ENCODE measurements around the gene CARM1. TPM values are rescaled to one million over a fixed set of nuclear protein-coding genes. Genes with fewer than 3 reads are reported as not detected.

The CARM1 gene
- total RNA-seq, 1 experiment from 2014 or later, result 103 TPM

DNA sequence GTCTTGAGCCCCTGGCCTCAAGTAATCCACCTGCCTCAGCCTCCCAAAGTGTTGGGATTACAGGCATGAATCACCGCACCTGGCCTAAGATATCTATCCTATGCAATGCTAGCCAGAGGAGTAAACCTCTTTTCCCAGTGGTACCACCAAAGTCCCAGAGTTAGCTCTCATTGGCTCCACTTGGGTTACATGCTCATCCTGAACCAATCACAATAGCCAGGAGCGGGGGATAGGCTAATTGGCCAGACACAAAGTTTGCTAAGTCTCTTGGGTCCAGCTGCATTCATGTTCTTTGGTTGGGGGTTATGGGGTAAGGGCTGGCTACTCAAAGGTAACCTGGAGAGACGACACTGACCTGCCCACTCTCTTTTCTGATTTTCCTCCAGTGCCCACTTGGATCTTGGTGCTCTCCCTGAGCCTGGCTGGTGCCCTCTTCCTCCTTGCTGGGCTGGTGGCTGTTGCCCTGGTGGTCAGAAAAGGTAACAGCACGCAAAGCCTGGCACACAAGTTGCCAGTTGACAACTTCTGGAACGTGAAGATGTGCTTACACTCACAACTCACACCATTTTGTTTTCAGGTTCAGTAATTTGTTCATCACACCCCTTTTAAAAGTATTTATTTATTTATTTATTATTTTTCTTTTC is 15.4 kb upstream of the CARM1 start:
- Histone ChIP-seq H3K27ac (ENCODE audit: low read depth, low read length) (no peak overlapping the region), H3K4me2 (ENCODE audit: low read length) (no peak overlapping the region), H2AFZ (ENCODE audit: low read depth, low read length, poor library complexity, severe bottlenecking) (peak overlapping the region; percentile 93), H3K27me3 (ENCODE audit: insufficient read depth, low read length) (no peaks in the 10 kb centered on the region), H3K79me2 (ENCODE audit: insufficient read depth, low read length) (no peaks in the 10 kb centered on the region), H3K4me3 (replicated peaks in 1 of 2; ENCODE audit: low read depth in 1 of 2, low read length in 2 of 2) (no peak overlapping the region), H3K9ac (ENCODE audit: low read length) (no peak overlapping the region), H3K4me1 (ENCODE audit: control insufficient read depth in 1 of 2, insufficient read depth in 2 of 2, low read length in 2 of 2) (peaks cover 2 to 23% of the 10 kb centered on the region in 2 experiments; a peak in 2 of 4 replicates), H3K9me2 (ENCODE audit: insufficient read depth) (no peaks in the 10 kb centered on the region), H3K9me3 (ENCODE audit: control insufficient read depth in 1 of 2, insufficient read depth in 1 of 2, low read depth in 1 of 2, low read length in 2 of 2) (no peaks in the 10 kb centered on the region), H4K20me1 (ENCODE audit: insufficient read depth) (no peaks in the 10 kb centered on the region), H3K36me3 (ENCODE audit: control insufficient read depth in 1 of 2, insufficient read depth in 2 of 2, low read length in 2 of 2) (no peaks in the 10 kb centered on the region)
- ChIA-PET POLR2A (no interaction called here), CTCF (interaction anchor here (0.8 to 5.7 kb wide), 6 partner anchors 9 to 138 kb away, joined by 3 to 47 read pairs (median 9); partner anchors contain the start of genes DNM2 and TMED1), RAD21 (ENCODE audit: low non-redundant PET in 1 of 2, low total read pairs in 2 of 2, uncharacterized antibody in 2 of 2, unreplicated experiment in 2 of 2) (no interaction called here)
- ATAC-seq (peak; percentile 84), DNase-seq (ENCODE audit: low read depth, low spot score) (no peak)
- no peak for TF ChIP-seq SP1 (IDR thresholded peaks at IDR 0.05; ENCODE audit: low read depth)
- TF ChIP-seq SIN3A (IDR thresholded peaks at IDR 0.05; ENCODE audit: low read depth), result no peak
- TF ChIP-seq CBX3 (IDR thresholded peaks at IDR 0.05; ENCODE audit: low read depth), result no peak
- no peak for TF ChIP-seq TCF7L2 (IDR thresholded peaks at IDR 0.05; ENCODE audit: borderline replicate concordance, extremely low read depth, insufficient read depth, insufficient read length)
- TF ChIP-seq SRF (IDR thresholded peaks at IDR 0.05; ENCODE audit: low read depth), result no peak
- no peak for TF ChIP-seq JUND (IDR thresholded peaks at IDR 0.05)
- TF ChIP-seq POLR2AphosphoS5 (IDR thresholded peaks at IDR 0.05; ENCODE audit: low read depth, low read length), result no peak
- no peak for TF ChIP-seq EGR1 (IDR thresholded peaks at IDR 0.05; ENCODE audit: low read depth)
- TF ChIP-seq ZFX (IDR thresholded peaks at IDR 0.05), result no peak
- no peak for TF ChIP-seq EZH2phosphoT487 (IDR thresholded peaks at IDR 0.05; ENCODE audit: borderline replicate concordance)
- no peak for TF ChIP-seq FOSL1 (IDR thresholded peaks at IDR 0.05; ENCODE audit: low read depth)
- TF ChIP-seq CTCF (IDR thresholded peaks at IDR 0.05 in 2 of 3, conservative IDR thresholded peaks at IDR 0.05 in 1 of 3; ENCODE audit: borderline replicate concordance in 1 of 3, insufficient read depth in 1 of 3, low read depth in 2 of 3, low read length in 2 of 3), result peak; percentile 23 to 84 (median 70); a peak in 5 of 6 replicates
- no peak for TF ChIP-seq EZH2 (IDR thresholded peaks at IDR 0.05)
- TF ChIP-seq, protein P1, sequence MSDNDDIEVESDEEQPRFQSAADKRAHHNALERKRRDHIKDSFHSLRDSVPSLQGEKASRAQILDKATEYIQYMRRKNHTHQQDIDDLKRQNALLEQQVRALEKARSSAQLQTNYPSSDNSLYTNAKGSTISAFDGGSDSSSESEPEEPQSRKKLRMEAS (IDR thresholded peaks at IDR 0.05), result no peak
- TF ChIP-seq YY1 (IDR thresholded peaks at IDR 0.05; ENCODE audit: extremely low read depth, insufficient replicate concordance, low read depth, low read length), result no peak
- TF ChIP-seq ELF1 (IDR thresholded peaks at IDR 0.05; ENCODE audit: borderline replicate concordance, low read depth), result no peak
- TF ChIP-seq REST (IDR thresholded peaks at IDR 0.05; ENCODE audit: low read depth), result no peak
- peak; percentile 14; the same call in 1 of the 2 replicates for TF ChIP-seq RAD21 (IDR thresholded peaks at IDR 0.05; ENCODE audit: low read depth)
- intact Hi-C loops (cut with micrococcal nuclease), result no loop called here
- no TSS peak for BruUV-seq (replicated peaks)
